Mucosa of descending colon (tissue), 3 donors: ENCODE data around the gene PFKFB2. TPM values are rescaled to one million over a fixed set of nuclear protein-coding genes. Genes with fewer than 3 reads are reported as not detected.

Source experiments
- ATAC-seq: fragments of 200-7000 bp; cut with Tn5 transposase; one replicate; pipeline ENCODE4 v1.9.1; 2020; ENCODE audit warnings: mild to moderate bottlenecking, moderate library complexity
- DNase-seq, 3 donors: peaks; one replicate each; pipeline ENCODE4 v3.0.0-alpha.2; 2020
- H3K36me3 ChIP-seq: fragments of 200-600 bp; one replicate; pipeline ENCODE4 v1.8.0; 2021; ENCODE audit warnings: low read depth, mild to moderate bottlenecking
- H3K4me1 ChIP-seq: fragments of 200-600 bp; one replicate; pipeline ENCODE4 v1.8.0; 2021; ENCODE audit warnings: low read depth, mild to moderate bottlenecking
- H3K4me3 ChIP-seq: fragments of 200-600 bp; one replicate; pipeline ENCODE4 v1.8.0; 2021; ENCODE audit warnings: mild to moderate bottlenecking
- H3K9me3 ChIP-seq: fragments of 200-600 bp; one replicate; pipeline ENCODE4 v1.8.0; 2021; ENCODE audit warnings: mild to moderate bottlenecking
- CTCF ChIP-seq: fragments of 200-600 bp; IDR thresholded peaks from one replicate; pipeline ENCODE4 v1.8.0; 2022; ENCODE audit warnings: antibody characterized with exemption, mild to moderate bottlenecking
- intact Hi-C, 2 donors: fragments of 100-400 bp; cut with DNase I in 1 of 2; cut with micrococcal nuclease in 1 of 2; formaldehyde crosslinking; loops; one replicate each; pipeline versions ENCODE4 v1.11.0 to v1.11.1; 2022; cut with DNase I, micrococcal nuclease
- total RNA-seq, 3 donors: library from RNA; stranded (reverse); fragmentation: NEBNext Ultra II Directional in 2 of 3; extraction: Animal tissue kit (Norgen Biotek cat#: 25700) in 2 of 3; gene quantifications; one replicate each; pipeline versions ENCODE4 v1.2.1 to v1.2.4, GENCODE V29; 2021 to 2023
- donor health status: DM: no; HTN: no; CAD: no; lungs with moderate emphysema.
- donor health status: DM: no; HTN: no; CAD: no.
- donor health status: DM: no; HTN: yes; CAD: no.

PFKFB2 gene
- total RNA-seq, 3 donors from 2014 or later, result 45.1 to 118 (median 90.2) TPM

- peaks cover 21% of the 10 kb centered on the region for H3K4me1 ChIP-seq
- H3K36me3 ChIP-seq, result peaks cover 12% of the 10 kb centered on the region
- intact Hi-C loops, result no loop called here
- DNase-seq, result no peak
- no peak overlapping the region for H3K4me3 ChIP-seq
- ATAC-seq, result no peak
- H3K9me3 ChIP-seq, result no peaks in the 10 kb centered on the region
- TF ChIP-seq CTCF, result no peak
These were observed 18.4 kb downstream of the PFKFB2 start for GRCh38 chr1:207071426-207071825.

- no peak for TF ChIP-seq CTCF
- intact Hi-C loops, result no loop called here
- Histone ChIP-seq H3K4me1 (peaks cover 16% of the 10 kb centered on the region), H3K4me3 (no peak overlapping the region), H3K36me3 (peaks cover 12% of the 10 kb centered on the region), H3K9me3 (no peaks in the 10 kb centered on the region)
- DNase-seq (no peak), ATAC-seq (no peak)
These were observed 19.2 kb downstream of the PFKFB2 start for GRCh38 chr1:207072233-207072632.

- Histone ChIP-seq H3K4me3 (no peak overlapping the region), H3K9me3 (no peaks in the 10 kb centered on the region), H3K36me3 (peaks cover 12% of the 10 kb centered on the region), H3K4me1 (peaks cover 6% of the 10 kb centered on the region)
- no peak for TF ChIP-seq CTCF
- ATAC-seq (no peak), DNase-seq (no peak)
- intact Hi-C loops, result no loop called here
These were observed 21.1 kb downstream of the PFKFB2 start for GRCh38 chr1:207073906-207074820.

- no peak for TF ChIP-seq CTCF
- no peak for DNase-seq
- H3K36me3 ChIP-seq, result no peaks in the 10 kb centered on the region
- no peak for ATAC-seq
- peaks cover 5% of the 10 kb centered on the region for H3K4me1 ChIP-seq
- intact Hi-C loops, result no loop called here
- H3K4me3 ChIP-seq, result no peak overlapping the region
- H3K9me3 ChIP-seq, result no peaks in the 10 kb centered on the region
These were observed 23.3 kb downstream of the PFKFB2 start for GRCh38 chr1:207076181-207076955.

- Histone ChIP-seq H3K4me3 (no peak overlapping the region), H3K9me3 (no peaks in the 10 kb centered on the region), H3K4me1 (peaks cover 5% of the 10 kb centered on the region), H3K36me3 (no peaks in the 10 kb centered on the region)
- intact Hi-C loops, result no loop called here
- ATAC-seq, result no peak
- TF ChIP-seq CTCF, result no peak
- DNase-seq, result no peak
These were observed 23.9 kb downstream of the PFKFB2 start for GRCh38 chr1:207077012-207077411.
